ENCODE data around the gene SCAND1. TPM values are rescaled to one million over a fixed set of nuclear protein-coding genes. Genes with fewer than 3 reads are reported as not detected.

The SCAND1 gene
- polyA plus RNA-seq, 2 of the 4 experiments (the other 2 are of a cell fraction): 10.2 to 68.0 TPM

DNA sequence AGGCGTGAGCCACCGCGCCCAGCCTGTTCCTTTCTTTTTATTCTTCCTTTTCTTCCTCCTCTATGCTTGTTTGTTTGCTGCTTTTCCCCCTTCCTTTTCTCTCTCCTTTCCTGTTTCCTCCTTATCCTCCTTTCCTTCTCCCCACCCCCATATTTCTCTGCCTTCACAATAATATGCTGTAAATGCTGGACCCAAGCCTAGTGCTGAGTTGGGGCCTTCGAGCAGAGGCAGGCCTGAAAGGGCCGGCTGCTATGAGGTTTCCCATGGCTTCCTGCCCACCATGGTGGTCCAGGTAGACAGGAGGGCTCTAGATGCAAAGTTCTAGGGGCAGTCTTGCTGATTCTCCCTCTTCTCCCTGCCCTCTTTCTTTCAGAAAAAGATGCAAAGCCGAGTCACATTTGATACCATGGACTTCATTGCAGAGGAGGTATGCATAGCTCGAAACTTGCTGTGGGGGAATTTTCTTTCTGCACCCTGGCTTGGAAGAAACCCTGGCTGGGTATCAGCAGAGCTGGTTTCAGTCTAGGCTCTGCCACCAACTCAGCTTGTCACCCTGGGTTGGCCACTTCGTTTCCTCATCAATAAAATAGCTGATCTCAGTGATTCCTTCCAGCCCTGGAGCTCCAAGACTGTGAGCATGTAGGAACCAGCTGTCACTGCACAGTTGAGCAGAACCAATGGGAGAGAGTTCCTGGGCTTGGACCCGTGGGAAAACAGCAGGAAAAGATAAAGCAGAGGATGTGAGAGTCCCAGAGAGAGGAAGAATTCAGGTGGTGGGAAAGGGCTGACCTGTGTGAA, 21.5 kb upstream of the SCAND1 start:
- ChIA-PET POLR2A (no interaction called here), CTCF (interaction anchor here (1.7 to 14.2 kb wide), 2 partner anchors 17 to 163 kb away, joined by 8 to 137 read pairs; no protein-coding TSS in a partner anchor)
- no peak overlapping the region for H3K4me3 ChIP-seq
- no peak for DNase-seq (ENCODE audit: low read depth in 1 of 2, low spot score in 1 of 2)
- H3K9me3 ChIP-seq: no peaks in the 10 kb centered on the region
- 75% methylated on average over 9 of the region's 9 CpGs for WGBS (ENCODE audit: missing lambda C conversion rate)
- H3K27ac ChIP-seq: no peak overlapping the region
- no peak overlapping the region for H3K4me2 ChIP-seq
- no peak; a peak in 1 of 6 replicates for ATAC-seq
- TF ChIP-seq EHMT2 (IDR thresholded peaks at IDR 0.05; ENCODE audit: low read depth): no peak
- peaks cover 13% of the 10 kb centered on the region; the same call in 2 of the 3 replicates for H3K4me1 ChIP-seq
- no peak for FAIRE-seq

DNA sequence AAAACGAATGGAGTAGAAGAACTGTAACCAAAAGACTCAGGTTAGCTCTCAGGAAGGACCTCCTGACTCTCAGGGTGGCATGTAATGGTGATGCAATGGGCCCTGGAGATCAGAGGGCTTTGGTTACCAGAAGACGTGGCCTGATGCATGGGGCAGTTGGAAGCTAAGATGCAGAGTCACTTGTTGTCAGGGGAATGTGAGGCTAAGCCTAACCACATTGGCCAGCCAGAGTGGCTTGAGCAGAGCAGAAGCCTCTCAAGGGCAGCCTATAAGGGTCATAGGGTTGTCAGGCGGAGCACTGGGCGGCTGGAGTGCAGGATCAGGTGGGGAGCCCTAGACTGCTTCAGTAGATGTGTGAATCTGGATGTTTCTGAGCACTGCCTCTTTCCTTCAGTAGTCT, 20.0 kb upstream of the SCAND1 start:
- POLR2A ChIA-PET: no interaction called here

DNA sequence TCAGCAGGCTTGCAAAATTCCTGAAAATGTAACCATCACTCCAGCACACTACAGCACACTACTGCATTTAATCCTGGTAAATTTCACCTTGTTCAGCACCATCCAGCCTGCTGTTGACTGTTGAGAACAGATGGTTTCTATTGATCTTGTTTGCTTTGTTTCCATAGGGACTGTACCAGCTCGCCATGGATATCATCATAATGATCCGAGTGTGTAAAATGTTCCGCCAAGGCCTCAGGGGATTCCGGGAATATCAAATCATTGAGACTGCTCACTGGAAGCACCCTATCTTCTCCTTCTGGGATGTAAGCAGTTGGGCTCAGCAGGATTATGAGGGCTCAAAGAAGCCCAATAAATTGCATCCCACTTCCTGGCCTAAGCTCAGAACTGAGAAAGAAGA, 18.2 kb upstream of the SCAND1 start:
- no peak overlapping the region for H3K4me2 ChIP-seq
- DNase-seq (ENCODE audit: low read depth in 1 of 2, low spot score in 1 of 2) (no peak), ATAC-seq (no peak), FAIRE-seq (no peak)
- H3K4me1 ChIP-seq: peaks cover 4% of the 10 kb centered on the region; the same call in 1 of the 3 replicates
- no peak for TF ChIP-seq FOSB (CRISPR knock-in tag; IDR thresholded peaks at IDR 0.05)
- no peak for TF ChIP-seq ZFP36 (IDR thresholded peaks at IDR 0.05; ENCODE audit: borderline replicate concordance, partially characterized antibody)
- TF ChIP-seq POLR2AphosphoS2 (conservative IDR thresholded peaks at IDR 0.05; ENCODE audit: low read length): no peak
- TF ChIP-seq, protein P1, sequence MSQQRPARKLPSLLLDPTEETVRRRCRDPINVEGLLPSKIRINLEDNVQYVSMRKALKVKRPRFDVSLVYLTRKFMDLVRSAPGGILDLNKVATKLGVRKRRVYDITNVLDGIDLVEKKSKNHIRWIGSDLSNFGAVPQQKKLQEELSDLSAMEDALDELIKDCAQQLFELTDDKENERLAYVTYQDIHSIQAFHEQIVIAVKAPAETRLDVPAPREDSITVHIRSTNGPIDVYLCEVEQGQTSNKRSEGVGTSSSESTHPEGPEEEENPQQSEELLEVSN (IDR thresholded peaks at IDR 0.05; ENCODE audit: borderline replicate concordance, low read depth): no peak
- TF ChIP-seq RFX5 (IDR thresholded peaks at IDR 0.05): no peak
- TF ChIP-seq, protein P2, sequence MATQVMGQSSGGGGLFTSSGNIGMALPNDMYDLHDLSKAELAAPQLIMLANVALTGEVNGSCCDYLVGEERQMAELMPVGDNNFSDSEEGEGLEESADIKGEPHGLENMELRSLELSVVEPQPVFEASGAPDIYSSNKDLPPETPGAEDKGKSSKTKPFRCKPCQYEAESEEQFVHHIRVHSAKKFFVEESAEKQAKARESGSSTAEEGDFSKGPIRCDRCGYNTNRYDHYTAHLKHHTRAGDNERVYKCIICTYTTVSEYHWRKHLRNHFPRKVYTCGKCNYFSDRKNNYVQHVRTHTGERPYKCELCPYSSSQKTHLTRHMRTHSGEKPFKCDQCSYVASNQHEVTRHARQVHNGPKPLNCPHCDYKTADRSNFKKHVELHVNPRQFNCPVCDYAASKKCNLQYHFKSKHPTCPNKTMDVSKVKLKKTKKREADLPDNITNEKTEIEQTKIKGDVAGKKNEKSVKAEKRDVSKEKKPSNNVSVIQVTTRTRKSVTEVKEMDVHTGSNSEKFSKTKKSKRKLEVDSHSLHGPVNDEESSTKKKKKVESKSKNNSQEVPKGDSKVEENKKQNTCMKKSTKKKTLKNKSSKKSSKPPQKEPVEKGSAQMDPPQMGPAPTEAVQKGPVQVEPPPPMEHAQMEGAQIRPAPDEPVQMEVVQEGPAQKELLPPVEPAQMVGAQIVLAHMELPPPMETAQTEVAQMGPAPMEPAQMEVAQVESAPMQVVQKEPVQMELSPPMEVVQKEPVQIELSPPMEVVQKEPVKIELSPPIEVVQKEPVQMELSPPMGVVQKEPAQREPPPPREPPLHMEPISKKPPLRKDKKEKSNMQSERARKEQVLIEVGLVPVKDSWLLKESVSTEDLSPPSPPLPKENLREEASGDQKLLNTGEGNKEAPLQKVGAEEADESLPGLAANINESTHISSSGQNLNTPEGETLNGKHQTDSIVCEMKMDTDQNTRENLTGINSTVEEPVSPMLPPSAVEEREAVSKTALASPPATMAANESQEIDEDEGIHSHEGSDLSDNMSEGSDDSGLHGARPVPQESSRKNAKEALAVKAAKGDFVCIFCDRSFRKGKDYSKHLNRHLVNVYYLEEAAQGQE (IDR thresholded peaks at IDR 0.05): no peak
- TF ChIP-seq POLR2A (IDR thresholded peaks at IDR 0.05; ENCODE audit: low read length): no peak
- no peak for TF ChIP-seq BHLHE40 (IDR thresholded peaks at IDR 0.05; ENCODE audit: low read depth, low read length)
- TF ChIP-seq ZNF302 (CRISPR knock-in tag; IDR thresholded peaks at IDR 0.05): no peak
- no peak for TF ChIP-seq CEBPB (IDR thresholded peaks at IDR 0.05)
- TF ChIP-seq KDM1A (IDR thresholded peaks at IDR 0.05; ENCODE audit: low read depth): no peak
- TF ChIP-seq JUN (IDR thresholded peaks at IDR 0.05): no peak
- TF ChIP-seq RAD21 (conservative IDR thresholded peaks at IDR 0.05 in 1 of 2, IDR thresholded peaks at IDR 0.05 in 1 of 2): no peak
- no peak for TF ChIP-seq SREBF2 (IDR thresholded peaks at IDR 0.05)
- no peak for TF ChIP-seq TFCP2L1 (CRISPR knock-in tag; IDR thresholded peaks at IDR 0.05)
- no peak for TF ChIP-seq CHD2 (IDR thresholded peaks at IDR 0.05; ENCODE audit: low read length, partially characterized antibody)
- no peak for TF ChIP-seq EHMT2 (IDR thresholded peaks at IDR 0.05; ENCODE audit: low read depth)
- no peak for TF ChIP-seq GATA3 (IDR thresholded peaks at IDR 0.05; ENCODE audit: borderline replicate concordance)
- WGBS (ENCODE audit: missing lambda C conversion rate): 86% methylated on average over 4 of the region's 4 CpGs
- no peaks in the 10 kb centered on the region for H3K9me3 ChIP-seq
- H3K4me3 ChIP-seq: no peak overlapping the region
- CTCF ChIA-PET: interaction anchor here (1.0 to 1.4 kb wide), 2 partner anchors 20 to 22 kb away, joined by 3 to 4 read pairs; no protein-coding TSS in a partner anchor
- POLR2A ChIA-PET: no interaction called here
- no peak overlapping the region for H3K27ac ChIP-seq

More for the DNA sequence above, 20.0 kb upstream of the SCAND1 start:
- ATAC-seq (peak in 1 of 2 experiments; percentile 55; a peak in 3 of 6 replicates), DNase-seq (ENCODE audit: low read depth in 1 of 2, low spot score in 1 of 2) (no peak), FAIRE-seq (no peak)
- H3K4me3 ChIP-seq: no peak overlapping the region
- no peak overlapping the region for H3K4me2 ChIP-seq
- peak; percentile 92 for TF ChIP-seq RFX5 (IDR thresholded peaks at IDR 0.05)
- TF ChIP-seq HEYL (CRISPR knock-in tag; IDR thresholded peaks at IDR 0.05): no peak
- TF ChIP-seq, protein P3, sequence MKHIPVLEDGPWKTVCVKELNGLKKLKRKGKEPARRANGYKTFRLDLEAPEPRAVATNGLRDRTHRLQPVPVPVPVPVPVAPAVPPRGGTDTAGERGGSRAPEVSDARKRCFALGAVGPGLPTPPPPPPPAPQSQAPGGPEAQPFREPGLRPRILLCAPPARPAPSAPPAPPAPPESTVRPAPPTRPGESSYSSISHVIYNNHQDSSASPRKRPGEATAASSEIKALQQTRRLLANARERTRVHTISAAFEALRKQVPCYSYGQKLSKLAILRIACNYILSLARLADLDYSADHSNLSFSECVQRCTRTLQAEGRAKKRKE (CRISPR knock-in tag; IDR thresholded peaks at IDR 0.05; ENCODE audit: low read depth): no peak
- no peaks in the 10 kb centered on the region for H3K9me3 ChIP-seq
- no peak overlapping the region for H3K27ac ChIP-seq
- 69% methylated on average over 4 of the region's 4 CpGs for WGBS (ENCODE audit: missing lambda C conversion rate)
- CTCF ChIA-PET: interaction anchor here (0.6 to 14.2 kb wide), 5 partner anchors 19 to 411 kb away, joined by 4 to 137 read pairs (median 7); partner anchors contain the start of gene SCAND1
- H3K4me1 ChIP-seq: peaks cover 8% of the 10 kb centered on the region; the same call in 2 of the 3 replicates
